GM18951 (cell line): ENCODE measurements around the gene ZNF407.

Experiments used
- POLR2A ChIP-seq: IDR thresholded peaks from 4 replicates; pipeline ENCODE4 v1.6.1; 2011; ENCODE audit warnings: mild to moderate bottlenecking; ENCODE audit not compliant: insufficient read length, insufficient read depth; ENCODE audit errors: extremely low read depth
- in situ Hi-C: fragments of 300-500 bp; cut with MboI; formaldehyde crosslinking; loops from one replicate; pipeline ENCODE4 v1.12.0; 2022; ENCODE audit warnings: low sequenced_read_pairs, mixed read lengths, inconsistent platforms; ENCODE audit not compliant: unreplicated experiment

Gene ZNF407

DNA sequence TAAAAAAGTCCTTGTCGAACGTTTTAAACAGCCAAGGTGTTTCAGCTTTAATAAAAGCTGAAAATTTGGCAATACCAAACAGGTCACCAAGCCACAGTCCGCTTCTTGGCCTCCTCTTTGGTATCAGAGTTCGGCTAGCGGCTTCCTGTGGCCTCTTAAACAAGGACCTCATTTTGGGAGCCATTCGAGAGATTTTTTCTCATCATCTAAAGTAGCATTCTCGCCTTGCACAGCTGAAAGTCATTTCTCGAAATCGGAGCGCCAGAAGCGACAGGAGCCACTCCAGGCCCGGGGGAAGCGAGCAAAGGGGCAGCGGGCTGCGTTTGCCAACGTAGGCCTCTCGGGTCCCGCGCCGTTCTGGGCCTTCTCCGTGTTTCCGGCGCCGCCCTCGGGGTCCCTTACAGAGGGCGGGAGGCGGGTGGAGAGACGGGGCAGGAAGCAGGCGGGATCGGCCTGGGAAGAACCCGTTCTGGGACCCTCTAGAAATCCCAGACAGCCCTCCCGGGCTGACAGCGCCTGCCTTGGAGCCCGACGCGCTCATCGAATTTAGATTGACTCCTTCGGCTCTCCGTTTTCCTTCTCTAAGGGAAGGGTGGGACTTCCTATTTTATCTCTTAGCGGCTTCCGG is 522 bp upstream of the ZNF407 start:
- in situ Hi-C loops = no loop called here
- TF ChIP-seq POLR2A = no peak

DNA sequence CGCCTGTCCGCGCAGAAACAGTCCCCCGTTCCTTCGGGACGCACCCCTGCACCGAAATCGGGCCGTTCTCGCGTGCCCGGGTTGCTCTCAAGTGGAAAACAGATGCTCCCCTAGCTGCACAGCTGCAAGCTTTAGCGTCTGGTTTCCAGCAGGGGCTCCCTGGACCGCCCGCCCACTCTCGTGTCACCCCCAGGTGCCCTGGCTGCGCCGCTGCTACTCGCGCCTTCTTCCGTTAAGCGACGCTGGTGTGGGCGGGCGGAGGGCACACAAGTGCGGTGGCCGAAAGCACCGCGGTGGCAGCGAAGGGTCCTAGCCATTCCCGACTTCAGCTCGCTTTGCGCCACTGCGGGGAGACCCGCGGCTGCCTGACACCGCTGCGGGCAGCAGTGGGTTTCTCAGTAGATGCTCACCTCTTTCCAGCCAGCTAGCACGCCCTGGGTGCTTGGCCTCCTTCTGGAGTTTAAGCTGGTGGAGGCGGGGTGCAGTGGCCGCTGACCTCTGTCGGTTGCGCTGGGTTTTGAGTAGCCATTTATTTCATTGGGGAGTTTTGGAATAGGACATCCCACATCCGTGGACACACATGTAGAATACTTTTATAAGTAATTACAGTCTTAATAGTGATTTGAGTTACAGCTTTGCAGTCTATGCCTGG is 806 bp downstream of the ZNF407 start:
- peak; percentile 50 for TF ChIP-seq POLR2A
- in situ Hi-C loops = no loop called here

DNA sequence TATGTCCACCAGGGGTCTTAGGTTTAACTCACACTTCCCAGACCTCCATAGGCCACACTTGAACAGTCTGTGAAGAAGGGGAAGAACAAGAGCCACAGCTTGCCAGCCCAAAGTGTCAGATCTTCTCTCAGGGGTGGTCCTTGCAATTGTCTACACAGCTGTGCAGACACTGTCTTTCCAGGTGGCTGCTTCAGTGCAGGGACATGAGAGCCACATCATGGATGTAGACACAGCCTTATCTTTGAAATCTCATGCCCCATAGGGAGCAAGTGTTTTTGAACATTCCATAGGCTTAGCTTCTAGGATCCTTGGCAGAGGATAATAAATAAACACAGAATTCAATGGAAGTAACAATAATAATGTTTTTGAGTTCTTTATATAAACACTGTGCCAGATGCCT is 6.7 kb downstream of the ZNF407 start:
- in situ Hi-C loops = loop anchor here (25.0 kb wide), 1 partner anchor 1758 kb away; no protein-coding TSS in a partner anchor
- no peak for TF ChIP-seq POLR2A

DNA sequence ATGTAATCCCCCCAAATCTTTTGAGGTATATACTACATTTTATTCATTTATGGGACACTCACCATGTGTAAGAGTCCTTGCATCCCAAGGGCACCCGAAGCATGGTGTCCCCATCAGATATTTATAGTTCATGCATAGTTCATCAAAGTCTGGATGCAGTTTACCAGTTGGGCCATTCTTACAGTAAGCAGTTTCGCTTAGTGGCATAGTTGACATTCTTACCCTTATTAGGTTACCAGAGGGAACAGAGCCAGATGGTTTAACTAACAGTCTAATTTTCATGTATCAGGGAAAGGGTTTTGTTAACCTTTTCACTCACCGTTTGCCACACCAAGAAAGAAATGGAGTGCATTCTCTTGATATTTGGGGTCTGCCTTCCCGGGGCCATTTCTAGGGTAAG is 7.1 kb downstream of the ZNF407 start:
- in situ Hi-C loops = loop anchor here (25.0 kb wide), 1 partner anchor 1758 kb away; no protein-coding TSS in a partner anchor
- TF ChIP-seq POLR2A = no peak

DNA sequence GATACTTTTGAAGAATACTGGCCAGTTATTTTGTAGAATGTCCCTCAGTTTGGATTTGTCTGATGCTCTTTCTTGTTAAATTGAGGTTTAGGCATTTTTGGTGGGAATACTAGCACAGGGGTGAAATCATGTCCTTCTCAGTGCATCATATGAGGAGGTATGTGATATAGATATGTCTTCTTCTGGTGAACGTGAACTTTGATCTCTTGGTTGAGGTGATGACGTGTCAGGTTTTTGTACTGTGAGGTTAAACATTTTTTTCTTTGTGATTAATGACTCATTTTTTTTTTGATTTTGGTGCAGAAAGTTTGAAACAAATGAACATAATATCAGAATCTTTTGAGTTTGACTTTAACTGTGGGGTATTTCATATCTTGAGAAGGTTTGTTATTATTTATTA is 11.0 kb downstream of the ZNF407 start:
- in situ Hi-C loops = loop anchor here (25.0 kb wide), 1 partner anchor 1754 kb away; no protein-coding TSS in a partner anchor
- TF ChIP-seq POLR2A = no peak

DNA sequence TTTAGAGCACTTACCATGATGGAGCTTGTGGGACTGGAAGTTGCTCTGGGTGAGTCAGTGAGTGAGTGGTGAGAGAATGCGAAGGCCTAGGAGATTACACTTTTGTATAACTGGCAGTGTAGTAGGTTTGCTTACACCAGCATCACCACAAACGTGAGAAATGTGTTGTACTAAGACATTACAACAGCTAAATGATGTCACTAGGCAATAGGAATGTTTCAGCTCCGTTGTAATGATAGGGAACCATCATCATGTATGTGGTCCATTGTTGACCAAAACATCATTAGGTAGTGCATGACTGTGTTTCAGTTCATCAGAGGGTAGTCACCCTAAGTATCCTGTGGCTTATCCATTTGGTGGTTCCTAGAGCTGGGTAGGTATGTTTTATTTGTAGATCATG is 11.9 kb downstream of the ZNF407 start:
- in situ Hi-C loops = loop anchor here (25.0 kb wide), 1 partner anchor 1753 kb away; no protein-coding TSS in a partner anchor
- TF ChIP-seq POLR2A = no peak

DNA sequence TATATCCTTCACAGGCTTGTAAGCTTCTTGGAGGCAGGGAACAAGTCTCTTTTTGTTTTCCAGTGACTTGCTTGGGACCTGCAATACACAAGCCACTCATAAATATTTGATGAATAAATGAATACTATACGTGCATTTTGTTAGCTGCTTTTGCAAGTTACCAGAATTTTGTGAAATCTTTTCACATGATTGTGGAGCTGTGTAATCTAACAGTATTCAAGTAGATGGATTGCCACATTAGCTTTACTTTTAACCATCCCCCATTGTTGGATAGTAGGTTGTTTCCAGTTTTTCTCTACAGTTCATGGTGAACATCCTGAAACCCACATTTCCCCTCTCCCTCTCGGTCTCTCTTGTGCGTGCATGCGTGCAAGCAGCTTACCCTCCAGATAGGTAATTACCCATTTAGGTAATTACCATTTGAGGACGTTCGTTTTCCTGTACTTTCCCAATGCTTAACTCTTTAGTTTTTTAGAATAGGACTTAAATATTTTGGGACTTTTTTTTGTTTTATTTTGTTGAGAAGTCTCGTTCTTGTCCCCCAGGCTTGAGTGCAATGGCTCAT is 12.5 kb downstream of the ZNF407 start:
- in situ Hi-C loops = loop anchor here (25.0 kb wide), 1 partner anchor 1752 kb away; no protein-coding TSS in a partner anchor
- TF ChIP-seq POLR2A = no peak

DNA sequence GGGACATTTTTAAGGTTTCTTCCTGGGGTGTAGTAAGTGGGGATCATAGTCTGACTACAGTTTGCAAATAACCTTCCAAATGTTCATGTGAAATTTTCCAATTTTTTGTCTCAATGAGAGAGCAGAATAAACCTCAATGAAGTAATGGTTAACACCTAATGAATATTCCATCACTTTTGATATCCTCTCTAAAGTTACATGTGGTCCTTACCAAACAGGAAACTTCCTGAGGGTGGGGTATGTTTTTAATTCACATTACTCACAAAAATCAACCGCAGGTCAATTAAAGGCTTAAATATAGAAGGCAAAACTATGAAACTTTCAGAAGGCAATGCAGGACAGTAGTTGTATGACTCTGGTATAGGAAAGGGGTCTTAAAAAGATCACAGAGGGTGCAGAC is 13.2 kb downstream of the ZNF407 start:
- no peak for TF ChIP-seq POLR2A
- in situ Hi-C loops = loop anchor here (25.0 kb wide), 1 partner anchor 1751 kb away; no protein-coding TSS in a partner anchor

DNA sequence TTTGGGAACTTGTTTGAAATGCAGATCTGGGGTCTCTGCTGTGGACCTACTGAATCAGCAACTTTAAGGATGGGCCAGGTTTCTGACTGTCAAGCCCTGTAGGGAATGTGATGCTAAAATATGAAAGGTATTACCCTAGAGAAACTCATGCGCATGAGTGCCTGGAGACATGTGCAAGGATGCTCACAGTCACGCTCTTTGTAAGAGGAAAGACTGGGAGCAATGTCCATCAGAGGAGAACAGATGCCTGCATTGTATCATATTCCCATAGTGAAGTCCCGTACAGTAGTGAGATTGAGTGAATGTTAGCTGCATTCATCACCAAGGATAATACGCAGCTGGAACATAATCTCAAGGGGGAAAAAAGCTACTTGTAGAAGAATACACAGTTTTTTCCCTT is 14.1 kb downstream of the ZNF407 start:
- in situ Hi-C loops = loop anchor here (25.0 kb wide), 1 partner anchor 1751 kb away; no protein-coding TSS in a partner anchor
- no peak for TF ChIP-seq POLR2A

DNA sequence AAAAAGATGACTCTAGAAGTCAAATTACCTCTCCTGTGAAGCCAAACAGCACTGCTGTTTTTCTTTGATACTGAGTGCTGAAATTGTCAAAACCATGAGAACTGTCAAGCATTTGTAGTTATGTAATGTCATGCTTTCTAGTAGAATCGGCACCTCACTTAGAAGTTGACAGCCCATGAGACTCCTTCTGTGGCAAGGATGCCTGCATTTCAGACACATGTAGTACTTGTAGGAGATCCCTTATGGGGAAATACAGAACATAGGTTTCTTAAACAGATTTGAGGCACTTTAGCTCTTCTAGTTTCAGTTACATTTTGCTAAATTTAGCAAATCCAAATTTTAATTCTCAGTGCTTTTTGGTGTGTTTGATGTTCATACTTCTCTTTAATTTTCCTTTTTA is 15.7 kb downstream of the ZNF407 start:
- no peak for TF ChIP-seq POLR2A
- in situ Hi-C loops = loop anchor here (25.0 kb wide), 1 partner anchor 1749 kb away; no protein-coding TSS in a partner anchor

DNA sequence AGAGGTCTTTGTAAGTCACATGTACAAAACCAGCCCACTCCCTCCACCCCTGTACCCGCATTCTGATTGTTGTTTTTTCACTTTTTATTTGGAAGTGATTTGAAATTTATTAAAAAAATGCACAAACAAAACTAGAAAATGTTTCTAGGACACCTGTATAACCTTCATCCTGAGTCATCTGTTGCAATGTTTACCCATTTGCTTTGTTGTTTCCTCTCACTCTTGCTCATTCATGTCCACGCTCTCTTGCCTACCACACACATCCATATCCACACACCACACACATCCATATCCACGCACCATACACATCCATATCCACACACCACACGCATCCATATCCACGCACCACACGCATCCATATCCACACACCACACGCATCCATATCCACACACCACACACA is 18.8 kb downstream of the ZNF407 start:
- TF ChIP-seq POLR2A = no peak
- in situ Hi-C loops = loop anchor here (25.0 kb wide), 1 partner anchor 1746 kb away; no protein-coding TSS in a partner anchor

DNA sequence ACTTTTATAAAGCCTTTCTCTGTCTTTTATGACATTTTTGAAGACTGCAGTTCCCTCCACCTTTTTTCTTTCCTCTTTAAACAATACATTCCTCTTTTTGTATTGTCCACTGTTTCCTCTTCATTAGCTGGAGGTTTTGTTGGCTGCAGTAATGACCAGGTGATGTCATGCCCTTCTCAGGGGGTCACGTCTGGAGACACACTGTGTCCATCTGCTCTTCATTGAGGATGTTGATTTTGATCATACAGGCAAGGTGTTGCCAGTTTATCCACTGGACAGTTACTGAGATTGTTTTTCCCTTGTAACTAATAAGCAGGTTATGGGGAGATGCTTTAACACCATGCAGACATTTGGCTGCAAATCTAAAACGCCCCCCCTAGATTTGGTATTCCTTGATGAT is 19.8 kb downstream of the ZNF407 start:
- in situ Hi-C loops = loop anchor here (25.0 kb wide), 1 partner anchor 1745 kb away; no protein-coding TSS in a partner anchor
- TF ChIP-seq POLR2A = no peak

DNA sequence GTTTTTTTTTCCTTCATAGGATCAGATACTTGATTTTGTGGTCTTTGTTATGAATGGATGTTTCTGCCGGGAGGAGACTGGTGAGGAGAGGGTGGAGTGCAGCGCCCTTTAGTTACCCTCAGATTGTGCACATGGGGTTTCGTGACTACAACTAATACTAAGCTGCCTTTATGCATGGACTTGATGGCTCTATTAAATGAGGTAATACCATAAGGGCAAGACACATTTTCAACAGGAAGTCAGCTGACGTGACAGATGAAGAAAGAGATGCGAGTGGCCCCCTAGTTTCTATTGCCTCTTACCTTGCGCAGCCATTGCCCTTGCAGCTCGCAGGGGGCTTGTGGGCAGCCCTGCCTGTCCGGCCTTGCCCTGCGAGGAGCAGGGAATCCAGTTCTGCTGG is 24.4 kb downstream of the ZNF407 start:
- in situ Hi-C loops = loop anchor here (25.0 kb wide), 1 partner anchor 1740 kb away; no protein-coding TSS in a partner anchor
- no peak for TF ChIP-seq POLR2A
